HG03460 (cell line): ENCODE measurements around the gene LMF1.

Source experiments
- ATAC-seq: cut with Tn5 transposase; IDR thresholded peaks from one replicate; pipeline ENCODE4 v1.9.1; 2021; ENCODE audit not compliant: unreplicated experiment

LMF1 gene

GRCh38 chr16:916035-916799 lies 54.6 kb downstream of the LMF1 start:
- no peak for ATAC-seq

- no peak for ATAC-seq
Measured at GRCh38 chr16:915546-915945, 55.2 kb downstream of the LMF1 start.

- ATAC-seq: no peak
Measured at GRCh38 chr16:914440-914839, 56.3 kb downstream of the LMF1 start.

- no peak for ATAC-seq
Measured at GRCh38 chr16:913817-914439, 56.9 kb downstream of the LMF1 start.

- no peak for ATAC-seq
Measured at GRCh38 chr16:912684-913613, 57.8 kb downstream of the LMF1 start.

GRCh38 chr16:912322-912683 lies 58.5 kb downstream of the LMF1 start:
- ATAC-seq: no peak

DNA sequence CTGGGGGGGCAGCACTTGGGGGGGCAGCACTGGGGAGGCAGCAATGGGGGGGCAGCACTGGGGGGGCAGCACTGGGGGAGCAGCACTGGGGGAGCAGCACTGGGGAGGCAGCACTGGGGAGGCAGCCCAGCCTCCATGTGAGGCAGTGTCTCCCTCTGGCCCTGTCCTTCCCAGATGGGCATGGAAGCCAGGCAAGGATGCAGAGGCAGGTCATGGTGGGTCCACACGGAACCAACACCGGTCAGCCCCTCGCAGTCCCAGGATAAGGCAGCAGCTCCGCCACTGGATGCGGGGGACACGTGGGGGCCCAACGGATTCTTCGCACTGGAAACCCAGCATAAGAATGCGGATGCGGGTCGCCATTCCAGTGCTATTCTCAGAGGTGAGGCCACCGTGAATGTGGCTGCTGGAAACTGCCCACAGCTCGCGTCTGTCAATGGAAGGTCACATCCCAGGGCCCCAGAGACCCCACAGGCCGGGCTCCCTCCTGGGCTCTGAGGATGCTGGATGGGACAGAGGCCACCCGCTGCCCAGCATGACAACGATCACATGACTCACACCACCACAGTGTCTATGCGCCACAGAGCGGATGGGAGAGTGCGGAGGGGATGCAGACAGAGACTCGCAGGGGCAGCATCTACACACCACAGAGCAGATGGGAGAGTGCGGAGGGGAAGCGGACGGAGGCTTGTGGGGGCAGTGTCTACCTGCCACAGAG lies 59.0 kb downstream of the LMF1 start:
- ATAC-seq: no peak

- no peak for ATAC-seq
Measured at GRCh38 chr16:911101-911500, 59.7 kb downstream of the LMF1 start.

- no peak for ATAC-seq
Measured at GRCh38 chr16:910181-910580, 60.6 kb downstream of the LMF1 start.

DNA sequence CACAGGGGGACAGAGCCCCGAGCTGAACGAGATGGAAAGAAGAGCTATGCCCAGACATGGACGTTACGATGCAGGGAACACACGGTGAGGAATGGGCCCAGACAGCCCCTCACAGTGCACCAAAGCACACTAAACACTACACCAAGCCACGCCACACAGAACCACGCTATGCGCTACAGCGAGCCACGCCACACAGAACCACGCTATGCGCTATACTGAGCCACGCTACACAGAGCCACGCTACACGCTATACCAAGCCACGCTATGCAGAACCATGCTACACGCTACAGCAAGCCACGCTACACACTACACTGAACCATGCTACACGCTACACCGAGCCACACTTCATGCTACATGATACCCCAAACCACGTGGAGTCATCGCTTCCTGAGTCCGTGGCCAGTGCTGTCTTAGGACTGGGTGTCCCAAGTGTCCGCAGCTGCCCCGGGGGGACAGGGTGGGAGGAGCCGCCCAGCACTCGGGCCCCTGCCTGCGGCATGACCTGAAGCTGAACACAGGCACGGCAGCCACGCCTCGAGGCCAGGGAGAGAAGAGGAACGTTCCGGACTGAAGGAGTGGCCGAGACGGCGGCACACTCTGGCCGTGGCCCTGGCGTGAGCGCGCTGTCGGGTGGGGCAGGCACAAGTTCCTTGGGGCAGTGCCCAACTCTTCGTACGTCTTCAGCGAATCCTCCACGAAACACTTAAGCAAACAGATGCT lies 61.3 kb downstream of the LMF1 start:
- ATAC-seq: no peak

DNA sequence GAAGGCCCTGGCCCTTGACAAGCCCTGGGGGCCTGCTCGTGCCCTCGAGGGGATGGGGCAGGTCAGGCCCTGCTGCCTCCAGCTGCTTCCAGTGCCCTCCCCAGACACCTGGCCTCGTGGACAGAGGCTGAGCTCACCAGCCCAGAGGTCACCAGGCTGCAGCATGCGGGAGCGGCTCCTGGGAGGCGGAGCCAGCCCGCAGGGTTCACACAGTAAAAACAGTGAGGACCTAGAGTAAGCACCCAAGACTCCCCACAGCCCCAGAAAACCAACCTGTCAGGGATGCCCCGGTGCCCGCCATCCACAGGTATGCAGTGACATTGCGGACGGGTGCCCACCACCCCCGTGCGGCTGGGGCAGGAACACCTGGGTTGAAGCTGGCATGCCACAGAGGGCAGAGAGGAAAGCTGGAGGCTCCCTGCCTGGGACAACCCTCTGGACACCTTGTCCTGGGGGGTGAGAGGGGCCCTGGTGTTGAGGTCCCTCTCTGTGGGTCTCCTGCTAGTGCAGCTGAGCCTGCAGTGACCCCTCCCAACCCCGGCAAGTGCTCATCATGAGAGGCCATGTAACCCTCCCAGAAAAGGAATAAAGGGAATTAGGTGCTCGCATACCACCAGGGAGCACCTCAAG lies 62.1 kb downstream of the LMF1 start:
- ATAC-seq: no peak

GRCh38 chr16:907842-908241 lies 62.9 kb downstream of the LMF1 start:
- no peak for ATAC-seq

GRCh38 chr16:907361-907760 lies 63.4 kb downstream of the LMF1 start:
- no peak for ATAC-seq

DNA sequence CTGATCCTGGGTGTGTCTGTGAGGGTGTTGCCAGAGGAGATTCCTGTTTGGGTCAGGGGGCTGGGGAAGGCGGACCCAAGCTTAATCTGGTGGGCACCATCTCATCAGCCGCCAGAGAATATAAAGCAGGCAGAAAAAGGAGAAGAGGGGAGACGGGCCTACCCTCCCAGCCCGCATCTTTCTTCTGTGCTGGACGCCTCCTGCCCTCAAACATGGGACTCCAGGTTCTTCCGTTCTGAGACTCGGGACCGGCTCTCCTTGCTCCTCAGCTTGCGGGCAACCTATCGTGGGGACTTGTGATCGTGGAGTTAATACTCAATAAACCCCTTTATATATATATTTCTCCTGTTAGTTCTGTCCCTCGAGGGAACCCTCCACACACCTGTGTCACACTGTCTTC lies 64.5 kb downstream of the LMF1 start:
- no peak for ATAC-seq

DNA sequence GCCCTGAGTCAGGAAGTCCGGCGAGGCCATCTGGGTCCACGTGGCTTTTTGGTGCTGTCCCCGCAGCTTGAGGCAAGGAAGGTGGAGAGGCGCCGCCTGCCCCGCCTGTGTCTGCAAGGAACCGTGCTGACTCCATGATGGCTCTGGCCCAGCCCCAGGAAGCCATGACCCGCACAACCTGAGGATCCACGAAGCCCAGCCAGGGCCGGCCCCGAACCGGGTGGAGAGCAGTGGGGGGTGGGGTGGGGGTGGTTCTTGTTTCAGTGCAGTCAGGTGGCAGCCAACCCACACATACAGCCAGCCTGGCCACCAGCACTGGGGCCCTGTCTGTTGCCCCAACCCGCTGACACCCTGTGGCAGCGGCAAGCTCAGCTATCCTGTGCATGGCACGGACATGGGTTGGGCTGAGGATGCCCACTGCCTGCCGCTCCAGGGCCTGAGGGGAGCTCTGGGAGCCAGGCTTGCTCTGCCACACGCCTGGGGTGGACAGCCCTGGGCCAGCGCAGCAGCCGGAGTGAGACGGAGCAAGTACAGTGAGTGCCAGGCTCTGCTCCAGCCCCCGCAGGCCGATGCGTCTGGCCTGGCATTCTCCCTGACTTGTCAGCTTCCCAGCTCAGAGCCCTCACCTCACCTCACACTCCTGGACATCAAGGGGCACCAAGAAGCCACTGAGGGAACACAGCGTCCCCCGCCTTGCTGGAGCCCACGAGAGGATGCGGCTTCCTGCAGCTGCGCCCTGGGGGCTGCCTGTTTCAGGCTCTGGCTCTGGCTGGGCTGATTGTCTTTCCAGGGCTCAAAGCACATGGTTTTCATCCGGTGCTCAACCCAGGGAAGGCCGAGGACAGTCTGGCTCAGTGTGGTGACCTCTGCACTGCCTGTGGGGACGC lies 68.8 kb downstream of the LMF1 start:
- ATAC-seq: no peak

GRCh38 chr16:901149-901548 lies 69.6 kb downstream of the LMF1 start:
- ATAC-seq: no peak

DNA sequence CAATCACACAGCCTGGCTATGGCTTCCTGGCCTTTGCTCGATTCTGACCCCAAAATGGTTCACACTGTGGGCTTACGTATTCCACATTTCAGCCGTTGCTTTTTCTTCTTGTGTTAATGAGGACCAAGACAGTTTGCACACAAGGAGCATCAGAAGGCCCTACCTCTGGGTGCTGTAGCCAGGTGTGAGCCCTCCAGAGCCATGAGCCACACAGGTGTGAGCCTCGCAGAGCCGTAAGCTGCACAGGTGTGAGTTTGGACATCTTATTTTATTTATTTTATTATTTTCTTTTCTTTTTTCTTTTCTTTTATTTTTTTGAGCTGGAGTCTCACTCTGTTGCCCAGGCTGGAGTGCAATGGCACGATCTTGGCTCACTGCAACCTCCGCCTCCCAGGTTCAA lies 70.6 kb downstream of the LMF1 start:
- no peak for ATAC-seq

DNA sequence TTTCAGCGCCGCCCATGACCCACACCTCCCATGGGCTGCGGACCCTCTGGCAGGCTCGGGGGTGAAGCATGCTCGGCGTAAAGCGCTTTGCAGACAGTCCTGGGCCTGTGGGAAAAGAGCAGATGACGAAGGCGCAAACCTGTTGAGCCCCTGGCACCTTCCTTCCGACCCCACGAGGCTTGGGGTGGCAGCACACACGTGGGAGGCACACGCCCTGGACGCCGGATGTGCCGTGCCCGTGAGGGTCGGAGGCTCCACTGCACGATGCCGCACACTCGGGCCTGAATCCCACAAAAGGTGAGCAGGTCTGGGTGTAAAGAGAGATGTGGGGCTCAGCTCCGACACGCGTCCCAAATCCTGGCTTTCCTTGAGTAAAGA lies 71.1 kb downstream of the LMF1 start:
- no peak for ATAC-seq
